ENCODE measurements around the gene CHRNE.

The CHRNE gene

DNA sequence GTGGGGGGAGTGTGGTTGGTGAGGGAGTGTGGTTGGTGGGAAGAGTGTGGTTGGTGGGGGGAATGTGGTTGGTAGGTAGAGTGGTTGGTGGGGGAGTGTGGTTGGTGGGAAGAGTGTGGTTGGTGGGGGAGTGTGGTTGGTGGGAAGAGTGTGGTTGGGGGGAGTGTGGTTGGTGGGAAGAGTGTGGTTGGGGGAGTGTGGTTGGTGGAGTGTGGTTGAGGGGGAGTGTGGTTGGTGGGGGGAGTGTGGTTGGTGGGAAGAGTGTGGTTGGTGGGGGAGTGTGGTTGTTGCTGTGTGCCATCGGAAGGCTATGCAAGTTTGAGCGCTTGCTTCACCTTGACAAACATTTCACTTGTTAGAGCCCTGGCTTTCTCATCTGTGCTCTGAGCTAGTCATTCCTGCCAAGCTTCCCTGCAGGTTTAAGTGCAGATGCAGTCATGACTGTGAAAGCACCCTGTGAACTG lies 49.7 kb downstream of the CHRNE start:
- no peak for DNase-seq

DNA sequence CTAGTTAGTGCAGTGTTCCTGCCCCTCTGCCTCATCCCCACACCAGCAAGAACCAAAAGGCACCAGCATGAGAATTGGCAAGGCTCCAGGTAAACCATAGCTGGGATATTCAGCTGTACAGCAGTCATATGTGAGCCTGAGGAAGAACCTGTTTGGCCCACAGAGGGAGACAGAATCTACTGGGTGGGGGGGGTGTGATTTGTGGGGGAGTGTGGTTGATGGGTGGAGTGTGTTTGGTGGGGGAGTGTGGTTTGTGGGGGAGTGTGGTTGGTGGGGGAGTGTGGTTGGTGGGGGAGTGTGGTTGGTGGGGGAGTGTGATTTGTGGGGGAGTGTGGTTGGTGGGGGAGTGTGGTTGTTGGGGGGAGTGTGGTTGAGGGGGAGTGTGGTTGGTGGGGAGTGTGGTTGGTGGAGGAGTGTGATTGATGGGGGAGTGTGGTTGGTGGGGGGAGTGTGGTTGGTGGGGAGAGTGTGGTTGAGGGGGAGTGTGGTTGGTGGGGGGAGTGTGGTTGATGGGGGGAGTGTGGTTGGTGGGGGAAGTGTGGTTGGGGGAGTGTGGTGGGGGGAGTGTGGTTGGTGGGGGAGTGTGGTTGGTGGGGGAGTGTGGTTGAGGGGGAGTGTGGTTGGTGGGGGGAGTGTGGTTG lies 50.2 kb downstream of the CHRNE start:
- DNase-seq, result peak; percentile 77

DNA sequence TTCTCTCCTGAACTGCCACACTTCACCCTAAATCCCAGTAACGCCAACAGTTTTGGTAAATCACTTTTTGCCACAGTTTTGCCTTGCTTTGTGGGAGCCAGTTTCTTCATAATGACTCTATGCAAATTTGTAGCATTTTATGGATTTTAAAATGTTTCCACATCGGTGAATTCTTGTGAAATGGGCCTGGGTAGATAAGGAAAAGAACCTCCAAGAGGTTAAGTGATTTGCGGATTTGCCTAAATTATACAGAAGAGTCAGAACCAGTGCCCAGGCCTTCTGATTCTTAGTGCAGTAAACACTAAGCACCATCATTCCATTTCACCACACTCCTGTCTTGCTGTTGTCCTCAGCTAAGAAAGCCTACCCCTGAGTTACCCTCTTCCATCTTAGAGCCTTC lies 51.8 kb downstream of the CHRNE start:
- DNase-seq, result no peak

DNA sequence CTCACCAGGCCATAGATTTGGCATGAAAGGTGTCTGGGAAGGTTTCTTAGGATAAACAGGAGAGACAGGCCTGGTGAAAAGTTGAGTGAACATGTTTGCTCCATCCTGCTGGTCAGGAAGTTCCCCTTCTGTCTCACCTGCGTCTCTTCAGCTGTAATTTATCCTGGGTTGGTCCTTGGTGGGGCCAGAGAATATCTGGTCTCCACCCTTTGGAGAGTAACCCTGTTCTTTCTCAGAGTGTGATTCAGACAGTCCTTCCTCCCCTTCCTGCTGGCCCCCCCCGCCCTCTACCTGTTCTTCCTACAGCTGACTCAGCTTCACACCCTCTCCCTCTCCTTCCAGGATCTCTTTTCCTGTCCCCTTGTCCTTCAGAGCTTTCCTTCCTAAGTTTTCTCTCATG lies 52.7 kb downstream of the CHRNE start:
- DNase-seq, result no peak

DNA sequence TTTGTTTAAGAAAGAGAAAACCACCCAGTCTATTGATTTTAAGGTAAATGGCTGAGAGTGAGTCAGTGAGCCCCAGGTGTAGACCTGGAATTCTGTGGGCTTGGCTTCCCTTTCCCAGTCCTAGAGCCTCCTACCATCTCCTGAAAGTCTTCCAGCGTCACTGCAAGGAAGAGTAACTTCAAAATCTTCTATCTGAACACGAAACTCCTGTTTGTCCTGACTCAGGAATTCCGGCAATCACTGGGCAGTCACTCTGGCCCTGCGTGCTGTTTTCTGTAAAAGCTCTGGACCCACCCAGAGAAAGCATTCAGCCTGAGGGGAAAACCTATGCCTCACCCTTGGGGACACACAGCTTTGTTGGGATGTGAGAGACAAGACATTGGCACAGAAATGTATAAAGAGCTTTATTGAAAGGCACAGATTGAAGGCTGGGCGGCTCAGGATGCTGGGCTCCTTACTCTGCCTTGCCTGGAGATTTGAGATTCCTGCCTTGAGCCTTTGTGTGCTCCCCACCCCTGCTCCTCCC lies 53.8 kb downstream of the CHRNE start:
- no peak for DNase-seq

Data from fibroblast of skin of abdomen (primary cell).